ENCODE measurements around the gene BCL11B.

BCL11B gene

GRCh38 chr14:99271951-99272631 lies at the start of gene BCL11B:
BCL11B (minus strand) TSS chr14:99272197; CDS start chr14:99271218, 979 bp downstream.
- peak; percentile 71 for DNase-seq (ENCODE audit: low spot score)

- no peak for DNase-seq (ENCODE audit: low spot score)
Measured at GRCh38 chr14:99321236-99321925, 49.4 kb upstream of the BCL11B start.

- DNase-seq (ENCODE audit: low spot score): no peak
Measured at GRCh38 chr14:99320621-99321235, 48.7 kb upstream of the BCL11B start.

GRCh38 chr14:99320105-99320572 lies 48.1 kb upstream of the BCL11B start:
- DNase-seq (ENCODE audit: low spot score): peak; percentile 65

- no peak for DNase-seq (ENCODE audit: low spot score)
Measured at GRCh38 chr14:99318959-99319295, 46.9 kb upstream of the BCL11B start.

GRCh38 chr14:99318091-99318958 lies 46.3 kb upstream of the BCL11B start:
- DNase-seq (ENCODE audit: low spot score): no peak

GRCh38 chr14:99317231-99318090 lies 45.5 kb upstream of the BCL11B start:
- DNase-seq (ENCODE audit: low spot score): no peak

GRCh38 chr14:99316281-99317163 lies 44.5 kb upstream of the BCL11B start:
- DNase-seq (ENCODE audit: low spot score): no peak

GRCh38 chr14:99315197-99315596 lies 43.2 kb upstream of the BCL11B start:
- no peak for DNase-seq (ENCODE audit: low spot score)

- no peak for DNase-seq (ENCODE audit: low spot score)
Measured at GRCh38 chr14:99314623-99315022, 42.6 kb upstream of the BCL11B start.

- DNase-seq (ENCODE audit: low spot score): no peak
Measured at GRCh38 chr14:99313234-99313633, 41.2 kb upstream of the BCL11B start.

GRCh38 chr14:99312106-99312505 lies 40.1 kb upstream of the BCL11B start:
- no peak for DNase-seq (ENCODE audit: low spot score)

GRCh38 chr14:99309220-99309766 lies 37.3 kb upstream of the BCL11B start:
- no peak for DNase-seq (ENCODE audit: low spot score)

- DNase-seq (ENCODE audit: low spot score): no peak
Measured at GRCh38 chr14:99304208-99304607, 32.2 kb upstream of the BCL11B start.

GRCh38 chr14:99300190-99300589 lies 28.2 kb upstream of the BCL11B start:
- no peak for DNase-seq (ENCODE audit: low spot score)

- no peak for DNase-seq (ENCODE audit: low spot score)
Measured at GRCh38 chr14:99296517-99296916, 24.5 kb upstream of the BCL11B start.

GRCh38 chr14:99289394-99290189 lies 17.6 kb upstream of the BCL11B start:
- no peak for DNase-seq (ENCODE audit: low spot score)

- DNase-seq (ENCODE audit: low spot score): no peak
Measured at GRCh38 chr14:99288948-99289347, 17.0 kb upstream of the BCL11B start.

- no peak for DNase-seq (ENCODE audit: low spot score)
Measured at GRCh38 chr14:99287269-99287942, 15.4 kb upstream of the BCL11B start.
